H1 (cell line): ENCODE data around the gene ADCY3. TPM values are rescaled to one million over a fixed set of nuclear protein-coding genes. Genes with fewer than 3 reads are reported as not detected.

Source experiments
- CTCF ChIA-PET: fragments of 300-600 bp; sonication (Branson Sonifier 250); formaldehyde crosslinking; loops from one replicate; lab custom pipeline; 2021; ENCODE audit not compliant: partially characterized antibody; lab: Charles Lee
- POLR2A ChIA-PET: fragments of 300-600 bp; sonication (Branson Sonifier 250); formaldehyde crosslinking; loops from one replicate; lab custom pipeline; 2021; ENCODE audit warnings: inconsistent platforms; ENCODE audit not compliant: partially characterized antibody; lab: Charles Lee
- DNase-seq, 2 experiments: peaks; one replicate each; pipeline versions ENCODE4 v3.0.0 to v3.0.0-alpha.2; 2010 to 2022; ENCODE audit warnings: low spot score in 2 of 2, low read depth in 1 of 2, mixed read lengths in 1 of 2
- FAIRE-seq: peaks from 2 replicates; lab custom pipeline; 2011; peaks lifted over from hg19 to GRCh38; lab: Jason Lieb, UNC
- H2AFZ ChIP-seq: 2 replicates; pipeline ENCODE4 v1.8.1; 2012; ENCODE audit warnings: low read length, inconsistent platforms
- H2AK5ac ChIP-seq: 2 replicates; pipeline ENCODE4 v1.6.1; 2013; ENCODE audit warnings: low read depth, low read length
- H2BK120ac ChIP-seq: replicated peaks from 2 replicates; pipeline ENCODE3; 2013; ENCODE audit warnings: low read depth, low read length, inconsistent platforms
- H2BK12ac ChIP-seq: 2 replicates; pipeline ENCODE4 v1.6.1; 2013; ENCODE audit warnings: low read depth, low read length
- H2BK15ac ChIP-seq: 2 replicates; pipeline ENCODE4 v1.6.1; 2013; ENCODE audit warnings: low read length
- H2BK20ac ChIP-seq: 2 replicates; pipeline ENCODE4 v1.6.1; 2013; ENCODE audit warnings: low read length
- H2BK5ac ChIP-seq: 2 replicates; pipeline ENCODE4 v1.6.1; 2013; ENCODE audit warnings: low read depth, low read length
- H3K14ac ChIP-seq: 2 replicates; pipeline ENCODE4 v1.6.1; 2013; ENCODE audit warnings: inconsistent platforms; ENCODE audit not compliant: insufficient read length
- H3K18ac ChIP-seq: 2 replicates; pipeline ENCODE4 v1.6.1; 2013; ENCODE audit warnings: low read length; ENCODE audit errors: extremely low read depth
- H3K23ac ChIP-seq: 2 replicates; pipeline ENCODE4 v1.6.1; 2013; ENCODE audit warnings: inconsistent platforms; ENCODE audit not compliant: insufficient read length
- H3K23me2 ChIP-seq: 2 replicates; pipeline ENCODE4 v1.6.1; 2013; ENCODE audit warnings: low read depth, low read length
- H3K27ac ChIP-seq: 2 replicates; pipeline ENCODE4 v1.6.1; 2011; ENCODE audit warnings: low read depth, low read length, inconsistent platforms
- H3K27me3 ChIP-seq, 4 experiments: replicated peaks in 1 of 4; 1 replicate in 1 of 4; 2 replicates in 3 of 4; pipeline versions ENCODE4 v1.6.1 to v1.8.1; 2011 to 2013; ENCODE audit warnings: low read length in 3 of 4, mild to moderate bottlenecking in 3 of 4, inconsistent platforms in 2 of 4, mixed read lengths in 2 of 4, moderate library complexity in 1 of 4; ENCODE audit not compliant: control insufficient read depth in 3 of 4, insufficient read depth in 3 of 4; ENCODE audit errors: extremely low read depth in 1 of 4
- H3K36me3 ChIP-seq, 4 experiments: 2 replicates each; pipeline versions ENCODE4 v1.6.1 to v1.8.1; 2011 to 2013; ENCODE audit warnings: mild to moderate bottlenecking in 4 of 4, low read length in 3 of 4, moderate library complexity in 2 of 4, control low read depth in 1 of 4, inconsistent platforms in 1 of 4; ENCODE audit not compliant: insufficient read depth in 4 of 4, control insufficient read depth in 2 of 4
- H3K4ac ChIP-seq: replicated peaks from 2 replicates; pipeline ENCODE3; 2013; ENCODE audit warnings: low read length, low read depth, mixed read lengths, inconsistent platforms; ENCODE audit not compliant: insufficient read length
- H3K4me1 ChIP-seq, 4 experiments: replicated peaks in 1 of 4; 1 replicate in 1 of 4; 2 replicates in 3 of 4; pipeline versions ENCODE4 v1.6.1 to v1.8.1; 2011 to 2013; ENCODE audit warnings: low read length in 3 of 4, inconsistent platforms in 2 of 4, mixed read lengths in 1 of 4; ENCODE audit not compliant: insufficient read depth in 4 of 4, control insufficient read depth in 3 of 4
- H3K4me2 ChIP-seq, 2 experiments: 2 replicates each; pipeline versions ENCODE4 v1.6.1 to v1.8.1; 2011 to 2013; ENCODE audit warnings: low read depth in 2 of 2, low read length in 2 of 2, control low read depth in 1 of 2, inconsistent platforms in 1 of 2, mild to moderate bottlenecking in 1 of 2; ENCODE audit not compliant: insufficient read depth in 1 of 2
- H3K4me3 ChIP-seq, 4 experiments: fragments of 200-600, 300-600 bp in 1 of 4; sonication (generic), shearing (Covaris generic), sonication (Bioruptor Twin) in 1 of 4; 2 replicates each; pipeline versions ENCODE4 v1.5.1 to v1.8.1; 2011 to 2016; ENCODE audit warnings: low read length in 4 of 4, low read depth in 3 of 4, control low read depth in 2 of 4, inconsistent platforms in 2 of 4, mild to moderate bottlenecking in 2 of 4, mixed read lengths in 1 of 4, moderate library complexity in 1 of 4; ENCODE audit not compliant: insufficient read depth in 2 of 4; ENCODE audit errors: extremely low read depth in 1 of 4
- H3K56ac ChIP-seq: replicated peaks from 2 replicates; pipeline ENCODE3; 2013; ENCODE audit warnings: low read depth, mild to moderate bottlenecking, mixed read lengths, low read length, inconsistent platforms; ENCODE audit not compliant: insufficient read length
- H3K79me1 ChIP-seq: 2 replicates; pipeline ENCODE4 v1.6.1; 2013; ENCODE audit warnings: low read depth, low read length, control low read depth
- H3K79me2 ChIP-seq, 2 experiments: 2 replicates each; pipeline versions ENCODE4 v1.6.1 to v1.8.1; 2012 to 2013; ENCODE audit warnings: low read length in 2 of 2, mild to moderate bottlenecking in 2 of 2, inconsistent platforms in 1 of 2; ENCODE audit not compliant: insufficient read depth in 2 of 2, control insufficient read depth in 1 of 2
- H3K9ac ChIP-seq, 4 experiments: replicated peaks in 1 of 4; 1 replicate in 1 of 4; 2 replicates in 3 of 4; pipeline versions ENCODE4 v1.6.1 to v1.8.1; 2011 to 2013; ENCODE audit warnings: low read depth in 3 of 4, low read length in 3 of 4, control low read depth in 2 of 4, mild to moderate bottlenecking in 2 of 4, moderate library complexity in 2 of 4, inconsistent platforms in 1 of 4; ENCODE audit errors: extremely low read depth in 1 of 4
- H3K9me3 ChIP-seq, 2 experiments: 2 replicates each; pipeline versions ENCODE4 v1.6.1 to v1.8.1; 2012 to 2013; ENCODE audit warnings: mild to moderate bottlenecking in 2 of 2, moderate library complexity in 2 of 2, control low read depth in 1 of 2, inconsistent platforms in 1 of 2, low read depth in 1 of 2, low read length in 1 of 2, mixed read lengths in 1 of 2; ENCODE audit not compliant: insufficient read depth in 2 of 2
- H4K20me1 ChIP-seq, 2 experiments: replicated peaks in 1 of 2; 2 replicates each; pipeline versions ENCODE3 to v1.8.1; 2011 to 2013; ENCODE audit warnings: inconsistent platforms in 2 of 2, low read length in 2 of 2, mild to moderate bottlenecking in 1 of 2; ENCODE audit not compliant: insufficient read depth in 2 of 2, control insufficient read depth in 1 of 2
- H4K5ac ChIP-seq: 2 replicates; pipeline ENCODE4 v1.6.1; 2013; ENCODE audit warnings: low read length, low read depth, mixed read lengths, inconsistent platforms; ENCODE audit not compliant: insufficient read length
- H4K8ac ChIP-seq: 2 replicates; pipeline ENCODE4 v1.8.0; 2013; ENCODE audit warnings: mild to moderate bottlenecking, moderate library complexity, low read length, inconsistent platforms; ENCODE audit not compliant: insufficient read depth; ENCODE audit errors: extremely low read depth
- H4K91ac ChIP-seq: replicated peaks from 2 replicates; pipeline ENCODE3; 2013; ENCODE audit warnings: low read length, mixed read lengths, inconsistent platforms; ENCODE audit not compliant: insufficient read length
- HDAC6 ChIP-seq: IDR thresholded peaks from one replicate; pipeline ENCODE4 v1.7.1; 2012; ENCODE audit warnings: low read depth, mild to moderate bottlenecking, inconsistent platforms, low read length, moderate library complexity
- MAX ChIP-seq: IDR thresholded peaks from 2 replicates; pipeline ENCODE4 v1.6.1; 2012; ENCODE audit warnings: inconsistent platforms
- POLR2AphosphoS5 ChIP-seq: IDR thresholded peaks from 2 replicates; pipeline ENCODE4 v1.6.1; 2011; ENCODE audit warnings: low read depth, low read length
- WGBS, 2 experiments: shearing (Covaris generic) in 1 of 2; methylation state at CpG; one replicate each; pipeline versions ENCODE4 v1.1.6 to v1.1.7; 2013 to 2015; ENCODE audit warnings: low lambda C conversion rate in 2 of 2, mixed read lengths in 2 of 2, inconsistent platforms in 1 of 2, low coverage in 1 of 2, missing lambda C conversion rate in 1 of 2; ENCODE audit not compliant: insufficient replicate concordance in 2 of 2, insufficient coverage in 1 of 2, insufficient read length in 1 of 2; ENCODE audit errors: extremely low coverage in 1 of 2, missing lambda C conversion rate in 1 of 2; 5-methylcytosine and 5-hydroxymethylcytosine counted together
- polyA plus RNA-seq, 7 experiments: library from polyadenylated mRNA; depleted of rRNA in 3 of 7; stranded (reverse) in 5 of 7; unstranded in 2 of 7; fragments of >200 nt in 5 of 7; fragments of 200-250 nt in 2 of 7; gene quantifications; 1 replicate in 5 of 7; 2 replicates in 1 of 7; 4 replicates in 1 of 7; pipeline versions ENCODE4 v1.2.1 to v1.2.3, GENCODE V29; 2011 to 2013; ENCODE audit warnings: missing spikeins in 2 of 7, mixed read lengths in 2 of 7
- total RNA-seq: library from RNA; stranded (reverse); fragmentation: NEBNext Ultra II Directional; extraction: Animal tissue kit (Norgen Biotek cat#: 25700); gene quantifications from 2 replicates; pipeline ENCODE4 v1.2.1, GENCODE V29; 2021

Gene ADCY3
- total and polyA plus RNA-seq, 2 of the 8 experiments (the other 6 are each of a cell fraction or from before 2014, with no cell fraction given): 45.1 to 52.9 TPM

- Histone ChIP-seq H3K56ac (no peak overlapping the region), H3K9ac (no peak overlapping the region), H3K4me3 (no peak overlapping the region), H2BK12ac (no peak overlapping the region), H3K27me3 (no peaks in the 10 kb centered on the region), H2BK120ac (no peak overlapping the region), H2AFZ (no peak overlapping the region), H2BK5ac (no peak overlapping the region), H2BK20ac (no peak overlapping the region), H3K4me1 (no peaks in the 10 kb centered on the region), H3K4me2 (no peak overlapping the region), H3K36me3 (no peaks in the 10 kb centered on the region; a peak in 1 of 8 replicates), H4K8ac (no peak overlapping the region), H3K79me2 (no peaks in the 10 kb centered on the region), H4K91ac (no peak overlapping the region), H3K23ac (no peak overlapping the region), H3K18ac (no peak overlapping the region)
- FAIRE-seq: no peak
- CTCF ChIA-PET: interaction anchor here (0.6 to 1.7 kb wide), 6 partner anchors 18 to 118 kb away, joined by 3 to 4 read pairs (median 4); no protein-coding TSS in a partner anchor
- TF ChIP-seq HDAC6 (no peak), MAX (no peak), POLR2AphosphoS5 (no peak)
- TF ChIP-seq, all 59 proteins: peak for 0
- Histone ChIP-seq H3K9me3 (no peaks in the 10 kb centered on the region), H3K27ac (no peak overlapping the region), H3K14ac (no peak overlapping the region), H3K4ac (no peak overlapping the region), H3K23me2 (no peaks in the 10 kb centered on the region), H2BK15ac (no peak overlapping the region), H4K20me1 (peaks cover 0 to 2% of the 10 kb centered on the region in 2 experiments), H2AK5ac (no peak overlapping the region), H3K79me1 (peaks cover 2% of the 10 kb centered on the region; the same call in 1 of the 2 replicates), H4K5ac (no peak overlapping the region)
- POLR2A ChIA-PET: no interaction called here
- no peak for DNase-seq
- WGBS, 2 experiments: 90% methylated on average over 5 of the region's 6 CpGs; no CpG with 5 or more reads in 1 of the 2 experiments
Measured at GRCh38 chr2:24857746-24858145, 62.3 kb downstream of the ADCY3 start.
